ENCODE measurements around the gene IL34.
A peak's percentile ranks its signal among the peaks of the same experiment; 100 is the strongest.

The IL34 gene

GRCh38 chr16:70674221-70675014 lies 28.1 kb downstream of the IL34 start:
- DNase-seq: no peak
- H3K9me3 Mint-ChIP-seq: no peaks in the 10 kb centered on the region
- H3K27me3 Mint-ChIP-seq: no peaks in the 10 kb centered on the region
- no peaks in the 10 kb centered on the region for H3K4me1 Mint-ChIP-seq
- no peak overlapping the region for H3K27ac Mint-ChIP-seq
- H3K36me3 Mint-ChIP-seq: no peaks in the 10 kb centered on the region
- H3K4me3 Mint-ChIP-seq: no peak overlapping the region
- no peak for ATAC-seq (replicated peaks)

GRCh38 chr16:70675851-70676513 lies 29.6 kb downstream of the IL34 start:
- Mint-ChIP-seq H3K36me3 (no peaks in the 10 kb centered on the region), H3K27ac (no peak overlapping the region), H3K27me3 (no peaks in the 10 kb centered on the region), H3K4me3 (no peak overlapping the region), H3K4me1 (no peaks in the 10 kb centered on the region), H3K9me3 (no peaks in the 10 kb centered on the region)
- ATAC-seq (replicated peaks) (no peak), DNase-seq (no peak)

GRCh38 chr16:70676675-70677498 lies 30.5 kb downstream of the IL34 start:
- ATAC-seq (replicated peaks): no peak
- H3K36me3 Mint-ChIP-seq: no peaks in the 10 kb centered on the region
- H3K4me3 Mint-ChIP-seq: no peak overlapping the region
- H3K9me3 Mint-ChIP-seq: no peaks in the 10 kb centered on the region
- no peaks in the 10 kb centered on the region for H3K27me3 Mint-ChIP-seq
- H3K27ac Mint-ChIP-seq: no peak overlapping the region
- no peaks in the 10 kb centered on the region for H3K4me1 Mint-ChIP-seq
- DNase-seq: no peak

- no peak for DNase-seq
- H3K9me3 Mint-ChIP-seq: no peaks in the 10 kb centered on the region
- no peaks in the 10 kb centered on the region for H3K27me3 Mint-ChIP-seq
- no peak for ATAC-seq (replicated peaks)
- no peaks in the 10 kb centered on the region for H3K36me3 Mint-ChIP-seq
- no peak overlapping the region for H3K4me3 Mint-ChIP-seq
- no peaks in the 10 kb centered on the region for H3K4me1 Mint-ChIP-seq
- H3K27ac Mint-ChIP-seq: no peak overlapping the region
Measured at GRCh38 chr16:70677499-70678120, 31.3 kb downstream of the IL34 start.

GRCh38 chr16:70678121-70678897 lies 31.9 kb downstream of the IL34 start:
- H3K36me3 Mint-ChIP-seq: no peaks in the 10 kb centered on the region
- no peak overlapping the region for H3K4me3 Mint-ChIP-seq
- no peaks in the 10 kb centered on the region for H3K9me3 Mint-ChIP-seq
- DNase-seq (no peak), ATAC-seq (replicated peaks) (no peak)
- no peaks in the 10 kb centered on the region for H3K4me1 Mint-ChIP-seq
- no peak overlapping the region for H3K27ac Mint-ChIP-seq
- no peaks in the 10 kb centered on the region for H3K27me3 Mint-ChIP-seq

- Mint-ChIP-seq H3K27me3 (peaks cover 3 to 5% of the 10 kb centered on the region in 2 donors), H3K36me3 (no peaks in the 10 kb centered on the region), H3K27ac (no peak overlapping the region), H3K4me3 (no peak overlapping the region), H3K4me1 (no peaks in the 10 kb centered on the region), H3K9me3 (no peaks in the 10 kb centered on the region)
- DNase-seq: no peak
- ATAC-seq (replicated peaks): no peak
Measured at GRCh38 chr16:70678898-70679670, 32.7 kb downstream of the IL34 start.

- peaks cover 0 to 2% of the 10 kb centered on the region in 2 donors for H3K4me1 Mint-ChIP-seq
- H3K27ac Mint-ChIP-seq: no peak overlapping the region
- no peaks in the 10 kb centered on the region for H3K36me3 Mint-ChIP-seq
- H3K9me3 Mint-ChIP-seq: no peaks in the 10 kb centered on the region
- no peak overlapping the region for H3K4me3 Mint-ChIP-seq
- ATAC-seq (replicated peaks) (no peak), DNase-seq (no peak)
- H3K27me3 Mint-ChIP-seq: peaks cover 6 to 11% of the 10 kb centered on the region in 2 donors
Measured at GRCh38 chr16:70679671-70680494, 33.5 kb downstream of the IL34 start.

GRCh38 chr16:70680495-70681381 lies 34.4 kb downstream of the IL34 start:
- Mint-ChIP-seq H3K4me1 (peaks cover 0 to 7% of the 10 kb centered on the region in 2 donors), H3K9me3 (no peaks in the 10 kb centered on the region), H3K27me3 (peaks cover 6 to 16% of the 10 kb centered on the region in 2 donors), H3K4me3 (no peak overlapping the region), H3K36me3 (no peaks in the 10 kb centered on the region), H3K27ac (no peak overlapping the region)
- DNase-seq (no peak), ATAC-seq (replicated peaks) (no peak)

- Mint-ChIP-seq H3K4me1 (peaks cover 2 to 7% of the 10 kb centered on the region in 2 donors), H3K36me3 (no peaks in the 10 kb centered on the region), H3K4me3 (no peak overlapping the region), H3K9me3 (no peaks in the 10 kb centered on the region), H3K27me3 (peaks cover 10 to 20% of the 10 kb centered on the region in 2 donors), H3K27ac (no peak overlapping the region)
- DNase-seq (no peak), ATAC-seq (replicated peaks) (no peak)
Measured at GRCh38 chr16:70681382-70682238, 35.3 kb downstream of the IL34 start.

- Mint-ChIP-seq H3K9me3 (no peaks in the 10 kb centered on the region), H3K4me1 (peaks cover 5 to 7% of the 10 kb centered on the region in 2 donors), H3K36me3 (peaks cover 0 to 4% of the 10 kb centered on the region in 2 donors), H3K27ac (no peak overlapping the region), H3K4me3 (peak overlapping the region in 1 of 2 donors; percentile 26), H3K27me3 (peaks cover 11 to 22% of the 10 kb centered on the region in 2 donors)
- ATAC-seq (replicated peaks) (no peak), DNase-seq (no peak)
Measured at GRCh38 chr16:70682239-70683145, 36.1 kb downstream of the IL34 start.
